ENCODE measurements around the gene MAP1LC3A.

Gene MAP1LC3A

DNA sequence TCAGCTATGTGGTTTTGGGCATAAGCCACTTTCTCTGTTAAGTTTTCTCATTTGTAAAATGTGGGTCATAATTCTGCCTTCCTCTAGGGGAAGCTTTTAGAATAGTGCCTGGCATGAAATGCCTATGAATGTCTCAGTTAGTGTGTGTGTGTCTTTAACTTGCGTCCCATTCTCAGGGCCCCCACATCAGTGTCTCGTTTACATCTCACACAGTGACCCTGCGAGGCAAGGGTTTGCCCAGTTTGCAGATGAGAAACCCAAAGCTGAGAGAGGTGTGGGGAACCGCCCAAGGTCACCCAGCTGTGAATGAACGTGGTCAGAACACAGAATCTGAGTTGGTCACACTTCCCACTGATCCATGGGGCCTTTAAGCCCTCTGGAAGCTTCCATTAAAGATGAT, 28.2 kb upstream of the MAP1LC3A start:
- DNase-seq, result no peak

DNA sequence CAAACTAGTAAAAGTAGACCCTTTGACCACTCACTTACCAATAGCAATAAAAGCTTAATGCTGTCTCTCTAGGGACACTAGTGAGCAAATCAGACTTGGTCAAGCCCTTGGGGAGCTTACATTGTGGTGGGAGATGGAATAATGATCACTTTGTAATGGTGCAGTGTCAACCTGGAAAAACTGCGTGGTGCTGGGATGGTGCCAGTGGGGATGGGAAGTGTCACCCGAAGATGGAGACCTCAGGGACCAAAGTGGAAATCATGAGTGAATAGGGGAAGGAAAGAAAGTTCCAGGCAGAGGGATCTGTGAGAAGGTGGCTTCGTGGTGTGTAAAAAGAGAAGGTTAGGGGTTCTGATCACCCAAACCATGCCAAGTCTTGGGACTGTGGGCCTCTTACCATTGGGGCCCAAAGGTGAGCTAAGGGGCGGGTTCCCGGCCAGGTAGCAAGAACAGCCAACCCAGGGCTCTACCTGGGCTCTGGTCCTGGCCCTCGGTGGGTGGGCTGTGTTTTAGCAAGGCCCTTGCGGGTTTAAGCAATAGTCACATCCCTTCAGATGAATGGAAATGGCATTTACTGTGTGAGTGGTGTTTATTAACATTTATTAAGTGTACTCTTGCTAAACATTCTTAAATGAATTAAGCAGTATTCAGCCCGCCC, 26.8 kb upstream of the MAP1LC3A start:
- no peak for DNase-seq

DNA sequence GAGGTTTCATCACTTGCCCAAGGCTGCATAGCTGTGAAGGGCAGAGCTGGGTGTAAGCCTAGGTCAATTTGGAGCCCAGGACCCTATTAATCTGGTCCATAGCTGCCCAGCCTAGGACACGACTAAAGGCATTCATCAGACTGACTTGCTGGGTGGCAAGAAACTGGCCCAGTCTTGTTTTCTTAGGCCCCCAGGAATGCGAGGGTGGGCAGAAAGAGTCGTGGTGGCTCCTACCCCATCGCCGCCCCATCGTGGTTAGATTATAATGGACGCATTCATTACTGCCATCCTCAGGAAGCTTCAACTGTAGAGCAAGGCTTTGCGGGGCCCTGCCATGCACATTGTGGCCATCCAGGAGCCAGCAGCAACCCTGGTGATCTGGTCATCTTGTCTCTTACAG, 26.2 kb upstream of the MAP1LC3A start:
- DNase-seq, result no peak

GRCh38 chr20:34532756-34533155, 25.8 kb upstream of the MAP1LC3A start:
- no peak for DNase-seq

DNA sequence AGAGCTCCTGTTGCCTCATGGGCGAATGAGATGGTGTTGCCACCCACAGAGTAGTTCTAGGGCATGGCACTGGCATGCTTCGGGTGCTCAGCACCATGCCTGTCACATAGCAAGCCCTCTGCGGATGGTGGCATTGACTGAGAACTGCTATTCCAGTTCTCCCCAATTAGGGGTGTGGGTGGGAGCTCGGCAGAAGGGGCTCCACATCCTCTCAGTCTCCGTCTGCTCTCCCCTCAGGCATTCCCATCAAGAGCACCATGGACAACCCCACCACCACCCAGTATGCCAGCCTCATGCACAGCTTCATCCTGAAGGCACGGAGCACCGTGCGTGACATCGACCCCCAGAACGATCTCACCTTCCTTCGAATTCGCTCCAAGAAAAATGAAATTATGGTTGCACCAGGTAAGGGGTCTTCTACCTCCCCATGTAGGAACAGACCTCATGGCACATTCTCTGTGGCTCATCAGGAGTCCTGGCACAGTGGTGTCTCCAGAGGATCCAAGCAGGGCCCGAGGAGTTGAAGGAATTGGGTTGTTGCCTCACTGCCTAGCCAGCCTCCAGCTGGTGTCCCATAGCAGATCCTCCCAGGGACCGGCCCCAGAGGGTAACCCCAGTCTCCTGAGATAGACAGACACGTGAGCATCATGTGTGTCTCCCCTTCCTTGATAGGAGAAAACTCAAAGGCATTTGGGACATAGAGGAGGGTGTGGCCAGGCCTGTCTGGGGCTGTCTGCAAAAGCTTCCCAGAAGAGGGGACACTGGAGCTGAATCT, 23.9 kb upstream of the MAP1LC3A start:
- no peak for DNase-seq

GRCh38 chr20:34535301-34535840, 23.1 kb upstream of the MAP1LC3A start:
- DNase-seq, result no peak

GRCh38 chr20:34535857-34536256, 22.7 kb upstream of the MAP1LC3A start:
- no peak for DNase-seq

DNA sequence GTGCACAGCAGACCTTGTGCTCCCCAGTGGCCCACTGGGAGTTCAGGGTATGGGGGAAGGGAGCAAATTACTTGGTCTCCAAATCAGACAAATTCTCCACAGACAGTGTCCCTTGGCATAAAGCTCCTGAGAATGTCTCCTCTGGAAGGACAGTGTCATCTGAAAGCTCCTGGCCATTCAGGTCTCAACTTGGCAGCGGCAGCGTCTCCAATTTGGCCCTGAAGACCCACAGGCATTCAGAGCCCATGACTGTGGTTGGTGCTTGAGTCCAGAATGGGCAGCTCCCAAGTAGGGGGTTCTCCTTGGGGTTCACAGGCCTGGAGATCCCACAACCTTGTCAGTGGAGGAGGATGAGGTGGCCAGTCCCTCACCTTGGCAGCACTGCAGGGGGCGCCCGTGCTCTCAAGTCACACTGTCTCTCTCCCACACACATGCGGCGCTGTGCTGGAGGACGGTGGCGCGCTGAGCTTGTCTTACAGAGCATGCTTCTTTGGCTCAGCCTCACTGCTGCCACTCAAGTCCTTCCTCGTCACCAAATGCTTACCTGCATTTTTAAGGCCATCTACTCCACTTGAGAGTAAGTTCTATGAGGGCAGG, 21.6 kb upstream of the MAP1LC3A start:
- DNase-seq, result no peak

GRCh38 chr20:34537651-34538050, 20.9 kb upstream of the MAP1LC3A start:
- no peak for DNase-seq

GRCh38 chr20:34538671-34539123, 19.8 kb upstream of the MAP1LC3A start:
- DNase-seq, result peak; percentile 14

- DNase-seq, result no peak
These were observed 18.8 kb upstream of the MAP1LC3A start for GRCh38 chr20:34539756-34540155.

GRCh38 chr20:34540596-34541263, 17.8 kb upstream of the MAP1LC3A start:
- no peak for DNase-seq

- no peak for DNase-seq
These were observed 17.1 kb upstream of the MAP1LC3A start for GRCh38 chr20:34541264-34541901.

- DNase-seq, result no peak
These were observed 16.6 kb upstream of the MAP1LC3A start for GRCh38 chr20:34541917-34542316.

DNA sequence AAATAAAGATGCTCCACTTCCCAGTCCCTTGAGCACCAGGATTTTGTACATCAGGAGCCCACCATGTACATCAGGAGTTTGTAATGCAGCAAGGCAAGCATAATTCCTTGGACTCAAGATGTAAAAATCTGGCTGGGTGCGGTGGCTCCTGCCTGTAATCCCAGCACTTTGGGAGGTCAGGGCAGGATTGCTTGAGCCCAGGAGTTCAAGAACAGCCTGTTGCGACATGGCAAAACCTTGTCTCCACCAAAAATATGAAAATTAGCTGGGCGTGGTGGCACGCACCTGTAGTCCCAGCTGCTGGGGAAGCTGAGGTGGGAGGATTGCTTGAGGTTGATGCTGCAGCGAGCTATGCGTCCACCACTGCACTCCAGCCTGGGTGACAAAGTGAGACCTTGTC, 16.1 kb upstream of the MAP1LC3A start:
- DNase-seq, result no peak

- DNase-seq, result no peak
These were observed 15.0 kb upstream of the MAP1LC3A start for GRCh38 chr20:34543463-34544056.

GRCh38 chr20:34544109-34544796, 14.3 kb upstream of the MAP1LC3A start:
- no peak for DNase-seq

- no peak for DNase-seq
These were observed 11.8 kb upstream of the MAP1LC3A start for GRCh38 chr20:34546751-34547181.

DNA sequence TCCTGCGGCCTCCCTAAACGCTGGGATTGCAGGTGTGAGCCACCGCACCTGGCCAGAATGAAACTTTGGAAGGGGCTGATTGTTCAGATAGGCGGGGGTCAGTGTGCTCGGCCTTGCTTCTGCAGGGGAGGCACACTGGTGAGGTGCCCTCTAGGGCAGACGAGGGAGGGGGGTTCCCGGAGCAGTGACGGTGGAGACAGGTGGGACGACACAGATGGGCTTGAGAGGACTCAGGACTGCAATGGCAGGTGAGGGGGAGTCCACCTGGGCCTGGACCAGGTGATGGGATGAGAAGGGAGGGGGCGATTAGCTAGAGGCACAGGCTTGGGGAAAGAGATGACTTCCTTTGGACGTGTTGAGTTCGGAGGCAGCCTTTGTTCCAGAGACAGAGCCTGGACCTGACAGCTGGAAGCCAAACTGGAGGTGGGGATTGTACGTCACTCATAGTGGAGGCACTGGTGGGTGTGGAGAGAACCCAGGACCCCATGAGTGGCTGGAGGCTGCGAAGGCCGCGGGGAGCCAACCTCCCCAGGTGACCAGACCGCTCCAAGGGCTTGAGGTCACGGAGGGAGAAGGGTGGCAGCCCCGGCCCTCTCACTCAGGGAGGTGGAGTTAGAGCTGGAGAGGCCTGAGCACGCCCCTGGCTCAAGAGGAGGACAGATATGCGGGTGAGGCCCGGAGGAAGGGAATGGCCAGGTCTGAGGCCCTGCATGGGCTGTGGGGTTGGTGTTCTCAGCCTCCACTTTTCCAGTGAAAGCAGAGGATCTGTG, 10.5 kb upstream of the MAP1LC3A start:
- no peak for DNase-seq

- DNase-seq, result no peak
These were observed 9.1 kb upstream of the MAP1LC3A start for GRCh38 chr20:34549291-34549928.
